Omental fat pad (tissue), 4 donors: ENCODE measurements around the gene TEPSIN. TPM values are rescaled to one million over a fixed set of nuclear protein-coding genes. Genes with fewer than 3 reads are reported as not detected.

Source experiments
- ATAC-seq: fragments of 150-250 bp; one replicate; pipeline ENCODE4 v1.9.1; 2016; ENCODE audit warnings: mild to moderate bottlenecking, moderate library complexity; ENCODE audit not compliant: low FRiP score
- DNase-seq: peaks from one replicate; pipeline ENCODE4 v3.0.0-alpha.2; 2019; ENCODE audit warnings: low spot score
- CTCF ChIP-seq, 3 donors: fragments of 450-650 bp; IDR thresholded peaks; one replicate each; pipeline ENCODE4 v1.5.1; 2016 to 2017; ENCODE audit warnings: antibody characterized with exemption in 3 of 3, mild to moderate bottlenecking in 3 of 3, moderate library complexity in 2 of 3
- total RNA-seq, 4 donors: library from RNA; depleted of rRNA; stranded (reverse); fragments of >200 nt; gene quantifications; one replicate each; pipeline ENCODE4 v1.1.0, GENCODE V29; 2016

Gene TEPSIN
- total RNA-seq, 4 donors from 2014 or later, result 15.1 to 56.1 (median 33.2) TPM

GRCh38 chr17:81256616-81257015, 17.8 kb upstream of the TEPSIN start:
- ATAC-seq (no peak), DNase-seq (no peak)
- no peak for TF ChIP-seq CTCF (IDR thresholded peaks at IDR 0.05)

- peak in 1 of 3 donors; percentile 46 for TF ChIP-seq CTCF (IDR thresholded peaks at IDR 0.05)
- ATAC-seq, result peak; percentile 71
- DNase-seq, result no peak
These were observed 16.3 kb upstream of the TEPSIN start for GRCh38 chr17:81254955-81255717.

- no peak for ATAC-seq
- DNase-seq, result peak; percentile 39
- peak in 1 of 3 donors; percentile 41 for TF ChIP-seq CTCF (IDR thresholded peaks at IDR 0.05)
These were observed 14.7 kb upstream of the TEPSIN start for GRCh38 chr17:81253358-81254131.

- no peak for ATAC-seq
- TF ChIP-seq CTCF (IDR thresholded peaks at IDR 0.05), result no peak
- no peak for DNase-seq
These were observed 14.1 kb upstream of the TEPSIN start for GRCh38 chr17:81252987-81253329.

GRCh38 chr17:81252326-81252986, 13.6 kb upstream of the TEPSIN start:
- TF ChIP-seq CTCF (IDR thresholded peaks at IDR 0.05), result no peak
- ATAC-seq, result no peak
- no peak for DNase-seq

- no peak for TF ChIP-seq CTCF (IDR thresholded peaks at IDR 0.05)
- ATAC-seq (no peak), DNase-seq (no peak)
These were observed 12.9 kb upstream of the TEPSIN start for GRCh38 chr17:81251709-81252301.
